ENCODE measurements around the gene PAH. TPM values are rescaled to one million over a fixed set of nuclear protein-coding genes. Genes with fewer than 3 reads are reported as not detected.
A peak's percentile ranks its signal among the peaks of the same experiment; 100 is the strongest.

PAH gene
- total and polyA plus RNA-seq, 2 of the 8 experiments (the other 6 are each of a cell fraction or from before 2014, with no cell fraction given), result 3.9 to 9.0 TPM

GRCh38 chr12:102848832-102849231 lies 68.2 kb downstream of the PAH start:
- H3K56ac ChIP-seq (replicated peaks; ENCODE audit: insufficient read length, low read depth, low read length), result no peak overlapping the region
- no peak overlapping the region for H3K4me3 ChIP-seq (ENCODE audit: extremely low read depth in 1 of 4, insufficient read depth in 2 of 4, low read depth in 3 of 4, low read length in 4 of 4)
- H4K91ac ChIP-seq (replicated peaks; ENCODE audit: insufficient read length, low read length), result no peak overlapping the region
- no peaks in the 10 kb centered on the region for H3K4me1 ChIP-seq (replicated peaks in 1 of 4; ENCODE audit: control insufficient read depth in 3 of 4, insufficient read depth in 4 of 4, low read length in 3 of 4)
- no peak overlapping the region for H3K9ac ChIP-seq (replicated peaks in 1 of 4; ENCODE audit: extremely low read depth in 1 of 4, low read depth in 3 of 4, low read length in 3 of 4)
- H2BK12ac ChIP-seq (ENCODE audit: low read depth, low read length), result no peak overlapping the region
- no peak overlapping the region for H2BK15ac ChIP-seq (ENCODE audit: low read length)
- CTCF ChIA-PET (ENCODE audit: partially characterized antibody), result interaction anchor here (0.7 to 2.6 kb wide), 7 partner anchors 10 to 91 kb away, joined by 3 to 8 read pairs (median 3); no protein-coding TSS in a partner anchor
- no peak overlapping the region for H2BK120ac ChIP-seq (replicated peaks; ENCODE audit: low read depth, low read length)
- H3K4ac ChIP-seq (replicated peaks; ENCODE audit: insufficient read length, low read depth, low read length), result no peak overlapping the region
- no peak overlapping the region for H3K4me2 ChIP-seq (ENCODE audit: insufficient read depth in 1 of 2, low read depth in 2 of 2, low read length in 2 of 2)
- POLR2A ChIA-PET (ENCODE audit: partially characterized antibody), result no interaction called here
- H2AK5ac ChIP-seq (ENCODE audit: low read depth, low read length), result no peak overlapping the region
- H3K23ac ChIP-seq (ENCODE audit: insufficient read length), result no peak overlapping the region
- no peak for FAIRE-seq
- H4K8ac ChIP-seq (ENCODE audit: extremely low read depth, insufficient read depth, low read length), result no peak overlapping the region
- H3K23me2 ChIP-seq (ENCODE audit: low read depth, low read length), result no peaks in the 10 kb centered on the region
- no peaks in the 10 kb centered on the region for H3K9me3 ChIP-seq (ENCODE audit: insufficient read depth in 2 of 2, low read depth in 1 of 2, low read length in 1 of 2)
- no peaks in the 10 kb centered on the region for H3K27me3 ChIP-seq (replicated peaks in 1 of 4; ENCODE audit: control insufficient read depth in 3 of 4, extremely low read depth in 1 of 4, insufficient read depth in 3 of 4, low read length in 3 of 4)
- no peaks in the 10 kb centered on the region for H3K79me1 ChIP-seq (ENCODE audit: low read depth, low read length)
- H3K18ac ChIP-seq (ENCODE audit: extremely low read depth, low read length), result no peak overlapping the region
- no peak overlapping the region for H3K14ac ChIP-seq (ENCODE audit: insufficient read length)
- no peaks in the 10 kb centered on the region for H3K79me2 ChIP-seq (ENCODE audit: control insufficient read depth in 1 of 2, insufficient read depth in 2 of 2, low read length in 2 of 2)
- H4K20me1 ChIP-seq (replicated peaks in 1 of 2; ENCODE audit: control insufficient read depth in 1 of 2, insufficient read depth in 2 of 2, low read length in 2 of 2), result no peaks in the 10 kb centered on the region
- no peak overlapping the region for H4K5ac ChIP-seq (ENCODE audit: insufficient read length, low read depth, low read length)
- 84% methylated on average over 3 of the region's 3 CpGs; no CpG with 5 or more reads in 1 of the 2 experiments for WGBS, 2 experiments (ENCODE audit: extremely low coverage in 1 of 2, insufficient coverage in 1 of 2, insufficient read length in 1 of 2, insufficient replicate concordance in 2 of 2, low coverage in 1 of 2, low lambda C conversion rate in 2 of 2, missing lambda C conversion rate in 1 of 2)
- peak in 1 of 2 experiments; percentile 62 for DNase-seq (ENCODE audit: low read depth in 1 of 2, low spot score in 2 of 2)
- H2BK5ac ChIP-seq (ENCODE audit: low read depth, low read length), result no peak overlapping the region
- H2AFZ ChIP-seq (ENCODE audit: low read length), result no peak overlapping the region
- H2BK20ac ChIP-seq (ENCODE audit: low read length), result no peak overlapping the region
- no peak overlapping the region for H3K27ac ChIP-seq (ENCODE audit: low read depth, low read length)
- TF ChIP-seq BCL11A (IDR thresholded peaks at IDR 0.05; ENCODE audit: low read depth in 2 of 2, low read length in 2 of 2), result no peak
- peak; percentile 49 to 71 (median 56) for TF ChIP-seq CTCF (IDR thresholded peaks at IDR 0.05; ENCODE audit: control extremely low read depth in 1 of 3, insufficient read depth in 1 of 3, low read depth in 1 of 3, low read length in 3 of 3)
- TF ChIP-seq CREB1 (IDR thresholded peaks at IDR 0.05), result no peak
- peak; percentile 34 to 50; a peak in 3 of 4 replicates for TF ChIP-seq RAD21 (IDR thresholded peaks at IDR 0.05 in 1 of 2, conservative IDR thresholded peaks at IDR 0.05 in 1 of 2; ENCODE audit: low read depth in 2 of 2, low read length in 2 of 2)
- TF ChIP-seq GABPA (IDR thresholded peaks at IDR 0.05; ENCODE audit: borderline replicate concordance, insufficient read depth, low read length), result no peak
- H3K36me3 ChIP-seq (ENCODE audit: control insufficient read depth in 2 of 4, insufficient read depth in 4 of 4, low read length in 3 of 4), result no peaks in the 10 kb centered on the region

All from H1 (cell line).